ENCODE results near the gene GADD45G.

GRCh38 chr9:89623925-89624420 lies 19.2 kb downstream of the GADD45G start:
- TF ChIP-seq ZNF274 (IDR thresholded peaks at IDR 0.05; ENCODE audit: low read depth, low read length): no peak
- no peak for TF ChIP-seq YY1 (IDR thresholded peaks at IDR 0.05; ENCODE audit: insufficient read depth, insufficient read length)
